Measurements from ENCODE around the gene LRRC27.

LRRC27 gene

DNA sequence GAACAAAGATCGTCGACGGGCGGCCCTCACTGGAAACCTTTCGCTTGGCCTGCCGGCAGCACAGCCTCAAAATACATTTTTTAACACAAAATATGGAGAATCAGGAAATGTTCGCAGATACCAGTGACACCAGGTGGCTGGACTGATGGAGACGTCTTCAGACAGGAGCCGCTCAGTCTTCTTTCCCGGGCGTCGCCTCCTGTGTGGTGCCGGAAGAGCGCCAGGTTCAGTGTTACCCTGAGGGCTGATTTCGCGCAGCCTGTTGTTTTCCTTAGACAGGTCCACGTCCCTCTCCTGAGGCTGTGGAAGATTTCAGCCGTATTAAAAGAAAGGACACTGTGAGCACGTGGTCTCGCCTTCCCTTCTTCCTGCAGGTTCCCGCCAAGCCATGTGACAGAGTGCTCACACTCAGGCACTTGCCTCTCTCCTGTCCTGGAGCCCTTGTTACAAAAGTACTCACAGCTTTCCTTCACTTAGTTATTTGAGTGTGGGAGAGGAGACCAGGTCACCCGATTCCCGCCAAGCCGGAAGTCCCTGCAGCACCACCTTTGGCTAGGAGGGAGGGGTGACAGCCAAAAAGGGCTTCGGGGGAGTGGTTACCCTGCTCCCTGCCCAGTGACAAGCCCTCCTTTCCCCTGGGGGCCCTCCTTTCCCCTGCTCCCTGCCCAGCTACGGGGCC is 43.3 kb downstream of the LRRC27 start:
- Histone ChIP-seq H3K27ac (replicated peaks) (no peak overlapping the region), H3K27me3 (ENCODE audit: insufficient read depth, poor library complexity, severe bottlenecking) (no peaks in the 10 kb centered on the region), H3K4me3 (replicated peaks; ENCODE audit: insufficient read depth, low read length) (no peak overlapping the region)
- TF ChIP-seq, protein P1, sequence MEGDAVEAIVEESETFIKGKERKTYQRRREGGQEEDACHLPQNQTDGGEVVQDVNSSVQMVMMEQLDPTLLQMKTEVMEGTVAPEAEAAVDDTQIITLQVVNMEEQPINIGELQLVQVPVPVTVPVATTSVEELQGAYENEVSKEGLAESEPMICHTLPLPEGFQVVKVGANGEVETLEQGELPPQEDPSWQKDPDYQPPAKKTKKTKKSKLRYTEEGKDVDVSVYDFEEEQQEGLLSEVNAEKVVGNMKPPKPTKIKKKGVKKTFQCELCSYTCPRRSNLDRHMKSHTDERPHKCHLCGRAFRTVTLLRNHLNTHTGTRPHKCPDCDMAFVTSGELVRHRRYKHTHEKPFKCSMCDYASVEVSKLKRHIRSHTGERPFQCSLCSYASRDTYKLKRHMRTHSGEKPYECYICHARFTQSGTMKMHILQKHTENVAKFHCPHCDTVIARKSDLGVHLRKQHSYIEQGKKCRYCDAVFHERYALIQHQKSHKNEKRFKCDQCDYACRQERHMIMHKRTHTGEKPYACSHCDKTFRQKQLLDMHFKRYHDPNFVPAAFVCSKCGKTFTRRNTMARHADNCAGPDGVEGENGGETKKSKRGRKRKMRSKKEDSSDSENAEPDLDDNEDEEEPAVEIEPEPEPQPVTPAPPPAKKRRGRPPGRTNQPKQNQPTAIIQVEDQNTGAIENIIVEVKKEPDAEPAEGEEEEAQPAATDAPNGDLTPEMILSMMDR (IDR thresholded peaks at IDR 0.05; ENCODE audit: insufficient read depth, low read length): no peak
- TF ChIP-seq SPI1 (IDR thresholded peaks at IDR 0.05; ENCODE audit: borderline replicate concordance, low read depth): no peak
- DNase-seq (ENCODE audit: low read depth in 1 of 2, low spot score in 1 of 2): no peak

DNA sequence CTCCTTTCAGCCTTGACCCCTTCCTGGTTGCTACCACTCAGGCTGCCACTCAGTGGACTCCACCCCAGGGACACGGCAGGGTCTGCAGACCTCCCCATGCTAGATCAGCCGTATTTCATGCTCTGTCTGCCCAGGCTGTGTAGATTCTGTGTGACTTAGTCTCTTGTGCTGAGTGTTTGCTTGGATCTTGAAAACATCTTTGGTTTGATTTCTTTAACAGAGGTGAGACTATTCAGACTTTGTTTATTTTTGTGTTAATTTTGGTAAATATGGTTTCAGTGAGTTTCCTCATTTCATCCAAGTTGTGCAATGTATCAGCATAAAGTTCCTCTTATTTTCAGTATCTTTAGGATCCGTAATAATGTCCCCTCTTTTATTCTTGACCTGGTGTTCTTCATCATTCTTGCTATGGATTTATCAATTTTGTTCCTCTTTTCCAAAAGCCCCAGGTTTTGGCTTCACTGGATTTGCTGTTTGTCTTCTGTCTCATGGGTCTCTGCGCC is 43.9 kb downstream of the LRRC27 start:
- TF ChIP-seq, protein P2, sequence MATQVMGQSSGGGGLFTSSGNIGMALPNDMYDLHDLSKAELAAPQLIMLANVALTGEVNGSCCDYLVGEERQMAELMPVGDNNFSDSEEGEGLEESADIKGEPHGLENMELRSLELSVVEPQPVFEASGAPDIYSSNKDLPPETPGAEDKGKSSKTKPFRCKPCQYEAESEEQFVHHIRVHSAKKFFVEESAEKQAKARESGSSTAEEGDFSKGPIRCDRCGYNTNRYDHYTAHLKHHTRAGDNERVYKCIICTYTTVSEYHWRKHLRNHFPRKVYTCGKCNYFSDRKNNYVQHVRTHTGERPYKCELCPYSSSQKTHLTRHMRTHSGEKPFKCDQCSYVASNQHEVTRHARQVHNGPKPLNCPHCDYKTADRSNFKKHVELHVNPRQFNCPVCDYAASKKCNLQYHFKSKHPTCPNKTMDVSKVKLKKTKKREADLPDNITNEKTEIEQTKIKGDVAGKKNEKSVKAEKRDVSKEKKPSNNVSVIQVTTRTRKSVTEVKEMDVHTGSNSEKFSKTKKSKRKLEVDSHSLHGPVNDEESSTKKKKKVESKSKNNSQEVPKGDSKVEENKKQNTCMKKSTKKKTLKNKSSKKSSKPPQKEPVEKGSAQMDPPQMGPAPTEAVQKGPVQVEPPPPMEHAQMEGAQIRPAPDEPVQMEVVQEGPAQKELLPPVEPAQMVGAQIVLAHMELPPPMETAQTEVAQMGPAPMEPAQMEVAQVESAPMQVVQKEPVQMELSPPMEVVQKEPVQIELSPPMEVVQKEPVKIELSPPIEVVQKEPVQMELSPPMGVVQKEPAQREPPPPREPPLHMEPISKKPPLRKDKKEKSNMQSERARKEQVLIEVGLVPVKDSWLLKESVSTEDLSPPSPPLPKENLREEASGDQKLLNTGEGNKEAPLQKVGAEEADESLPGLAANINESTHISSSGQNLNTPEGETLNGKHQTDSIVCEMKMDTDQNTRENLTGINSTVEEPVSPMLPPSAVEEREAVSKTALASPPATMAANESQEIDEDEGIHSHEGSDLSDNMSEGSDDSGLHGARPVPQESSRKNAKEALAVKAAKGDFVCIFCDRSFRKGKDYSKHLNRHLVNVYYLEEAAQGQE (IDR thresholded peaks at IDR 0.05; ENCODE audit: insufficient replicate concordance, low read depth): no peak
- no peak for TF ChIP-seq GABPA (IDR thresholded peaks at IDR 0.05; ENCODE audit: low read depth)
- TF ChIP-seq POLR2AphosphoS5 (IDR thresholded peaks at IDR 0.05; ENCODE audit: low read depth): no peak
- TF ChIP-seq SPI1 (IDR thresholded peaks at IDR 0.05; ENCODE audit: borderline replicate concordance, low read depth): no peak
- TF ChIP-seq, protein P1 (IDR thresholded peaks at IDR 0.05; ENCODE audit: insufficient read depth, low read length): no peak
- Histone ChIP-seq H3K27me3 (ENCODE audit: insufficient read depth, poor library complexity, severe bottlenecking) (no peaks in the 10 kb centered on the region), H3K27ac (replicated peaks) (no peak overlapping the region), H3K4me3 (replicated peaks; ENCODE audit: insufficient read depth, low read length) (no peak overlapping the region)
- no peak for DNase-seq (ENCODE audit: low read depth in 1 of 2, low spot score in 1 of 2)

DNA sequence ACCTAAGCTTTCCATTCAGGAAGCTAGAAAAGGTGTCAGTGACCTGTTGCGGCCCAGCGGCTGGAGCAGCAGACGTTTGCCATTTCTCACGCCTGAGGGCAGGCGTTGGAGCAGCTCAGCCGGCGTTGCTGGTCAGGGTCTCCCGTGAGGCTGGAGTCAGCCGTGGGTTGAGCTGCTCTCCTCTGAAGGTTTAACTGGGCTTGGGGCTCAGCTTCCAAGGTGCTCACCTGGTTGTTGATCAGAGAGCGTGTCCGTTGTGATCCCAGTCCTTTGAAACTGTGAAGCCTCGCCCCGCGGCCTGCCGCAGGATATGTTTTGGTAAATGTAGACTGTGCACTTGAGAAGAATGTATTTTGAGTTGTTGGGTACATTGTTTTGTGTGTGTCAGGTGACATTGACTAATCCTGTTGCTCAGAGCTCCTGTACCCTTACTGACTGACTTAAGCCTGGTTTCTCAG is 44.4 kb downstream of the LRRC27 start:
- H3K27me3 ChIP-seq (ENCODE audit: insufficient read depth, poor library complexity, severe bottlenecking): no peaks in the 10 kb centered on the region
- DNase-seq (ENCODE audit: low read depth in 1 of 2, low spot score in 1 of 2): no peak
- H3K4me3 ChIP-seq (replicated peaks; ENCODE audit: insufficient read depth, low read length): no peak overlapping the region
- no peak overlapping the region for H3K27ac ChIP-seq (replicated peaks)
- TF ChIP-seq GABPA (IDR thresholded peaks at IDR 0.05; ENCODE audit: low read depth) (no peak), POLR2AphosphoS5 (IDR thresholded peaks at IDR 0.05; ENCODE audit: low read depth) (no peak)
- TF ChIP-seq, protein P1 (IDR thresholded peaks at IDR 0.05; ENCODE audit: insufficient read depth, low read length): no peak
- TF ChIP-seq, protein P2 (IDR thresholded peaks at IDR 0.05; ENCODE audit: insufficient replicate concordance, low read depth): no peak

DNA sequence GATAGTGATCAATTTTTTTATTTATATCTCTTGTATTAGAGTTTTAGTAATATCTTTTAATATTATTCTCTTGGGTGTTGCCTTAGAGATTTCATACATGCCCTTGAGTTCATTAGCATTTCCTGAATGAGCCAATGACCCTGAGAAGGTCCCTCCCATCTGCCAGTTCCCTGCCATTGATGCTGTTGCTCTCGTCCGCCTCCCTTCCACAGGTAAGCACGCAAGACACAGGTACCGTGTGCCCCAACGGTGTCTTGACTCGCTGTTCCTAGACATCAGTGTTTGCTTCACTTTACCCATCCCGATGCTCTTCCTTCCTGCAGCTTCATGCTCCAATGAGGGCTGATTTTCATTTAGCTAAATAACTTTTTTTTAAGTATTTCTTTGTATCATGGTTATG is 45.3 kb downstream of the LRRC27 start:
- no peak overlapping the region for H3K27ac ChIP-seq (replicated peaks)
- no peak for TF ChIP-seq GABPA (IDR thresholded peaks at IDR 0.05; ENCODE audit: low read depth)
- TF ChIP-seq, protein P1 (IDR thresholded peaks at IDR 0.05; ENCODE audit: insufficient read depth, low read length): no peak
- TF ChIP-seq POLR2AphosphoS5 (IDR thresholded peaks at IDR 0.05; ENCODE audit: low read depth): no peak
- TF ChIP-seq, protein P2 (IDR thresholded peaks at IDR 0.05; ENCODE audit: insufficient replicate concordance, low read depth): no peak
- no peak for TF ChIP-seq SPI1 (IDR thresholded peaks at IDR 0.05; ENCODE audit: borderline replicate concordance, low read depth)
- no peak for DNase-seq (ENCODE audit: low read depth in 1 of 2, low spot score in 1 of 2)
- no peak overlapping the region for H3K4me3 ChIP-seq (replicated peaks; ENCODE audit: insufficient read depth, low read length)
- no peaks in the 10 kb centered on the region for H3K27me3 ChIP-seq (ENCODE audit: insufficient read depth, poor library complexity, severe bottlenecking)

All from HL-60 (cell line).